ENCODE data around the gene SLC41A1. TPM values are rescaled to one million over a fixed set of nuclear protein-coding genes. Genes with fewer than 3 reads are reported as not detected.

Gene SLC41A1
- total RNA-seq, 1 experiment from 2014 or later = 33.3 TPM

DNA sequence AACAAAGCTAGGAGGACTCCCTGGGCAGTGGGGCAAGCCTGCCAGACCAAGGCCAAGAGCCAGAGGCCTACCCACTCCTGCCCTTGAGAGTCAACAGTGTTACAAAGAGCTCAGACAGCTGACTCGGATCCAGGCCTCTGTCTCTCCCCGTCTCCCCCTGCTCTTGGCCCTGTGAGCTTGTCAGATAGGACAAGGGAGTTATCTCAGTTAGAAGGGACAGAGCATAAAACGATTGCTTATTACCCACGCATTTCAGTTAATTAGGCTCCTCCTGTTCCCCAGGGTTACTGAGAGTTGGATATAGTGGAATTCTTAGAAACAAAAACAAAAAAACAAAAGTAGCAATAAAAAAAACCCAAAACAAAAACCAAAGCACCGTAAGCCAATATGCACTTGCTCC lies 1.3 kb downstream of the SLC41A1 start:
- Histone ChIP-seq H3K9me3 (ENCODE audit: control insufficient read depth, insufficient read depth, low read depth, low read length) (no peaks in the 10 kb centered on the region), H3K4me1 (ENCODE audit: control insufficient read depth, insufficient read depth, low read length) (peaks cover 15% of the 10 kb centered on the region), H3K4me3 (ENCODE audit: low read depth in 2 of 2, low read length in 2 of 2) (peak overlapping the region; percentile 84 to 86), H3K27ac (ENCODE audit: low read length) (peak overlapping the region; percentile 80), H3K36me3 (ENCODE audit: control insufficient read depth, insufficient read depth, low read length) (no peaks in the 10 kb centered on the region; the same call in 1 of the 2 replicates), H3K27me3 (ENCODE audit: control insufficient read depth, insufficient read depth, low read length) (no peaks in the 10 kb centered on the region)
- POLR2A ChIA-PET = no interaction called here
- no peak for DNase-seq (ENCODE audit: low read depth, low spot score)
- TF ChIP-seq, protein P1, sequence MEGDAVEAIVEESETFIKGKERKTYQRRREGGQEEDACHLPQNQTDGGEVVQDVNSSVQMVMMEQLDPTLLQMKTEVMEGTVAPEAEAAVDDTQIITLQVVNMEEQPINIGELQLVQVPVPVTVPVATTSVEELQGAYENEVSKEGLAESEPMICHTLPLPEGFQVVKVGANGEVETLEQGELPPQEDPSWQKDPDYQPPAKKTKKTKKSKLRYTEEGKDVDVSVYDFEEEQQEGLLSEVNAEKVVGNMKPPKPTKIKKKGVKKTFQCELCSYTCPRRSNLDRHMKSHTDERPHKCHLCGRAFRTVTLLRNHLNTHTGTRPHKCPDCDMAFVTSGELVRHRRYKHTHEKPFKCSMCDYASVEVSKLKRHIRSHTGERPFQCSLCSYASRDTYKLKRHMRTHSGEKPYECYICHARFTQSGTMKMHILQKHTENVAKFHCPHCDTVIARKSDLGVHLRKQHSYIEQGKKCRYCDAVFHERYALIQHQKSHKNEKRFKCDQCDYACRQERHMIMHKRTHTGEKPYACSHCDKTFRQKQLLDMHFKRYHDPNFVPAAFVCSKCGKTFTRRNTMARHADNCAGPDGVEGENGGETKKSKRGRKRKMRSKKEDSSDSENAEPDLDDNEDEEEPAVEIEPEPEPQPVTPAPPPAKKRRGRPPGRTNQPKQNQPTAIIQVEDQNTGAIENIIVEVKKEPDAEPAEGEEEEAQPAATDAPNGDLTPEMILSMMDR (IDR thresholded peaks at IDR 0.05) = no peak
- TF ChIP-seq SIN3A (IDR thresholded peaks at IDR 0.05; ENCODE audit: borderline replicate concordance, insufficient read depth, low read depth, low read length) (no peak), POLR2AphosphoS5 (IDR thresholded peaks at IDR 0.05; ENCODE audit: low read depth, low read length) (no peak), TCF7L2 (IDR thresholded peaks at IDR 0.05; ENCODE audit: low read depth, low read length) (no peak)
- TF ChIP-seq, protein P2, sequence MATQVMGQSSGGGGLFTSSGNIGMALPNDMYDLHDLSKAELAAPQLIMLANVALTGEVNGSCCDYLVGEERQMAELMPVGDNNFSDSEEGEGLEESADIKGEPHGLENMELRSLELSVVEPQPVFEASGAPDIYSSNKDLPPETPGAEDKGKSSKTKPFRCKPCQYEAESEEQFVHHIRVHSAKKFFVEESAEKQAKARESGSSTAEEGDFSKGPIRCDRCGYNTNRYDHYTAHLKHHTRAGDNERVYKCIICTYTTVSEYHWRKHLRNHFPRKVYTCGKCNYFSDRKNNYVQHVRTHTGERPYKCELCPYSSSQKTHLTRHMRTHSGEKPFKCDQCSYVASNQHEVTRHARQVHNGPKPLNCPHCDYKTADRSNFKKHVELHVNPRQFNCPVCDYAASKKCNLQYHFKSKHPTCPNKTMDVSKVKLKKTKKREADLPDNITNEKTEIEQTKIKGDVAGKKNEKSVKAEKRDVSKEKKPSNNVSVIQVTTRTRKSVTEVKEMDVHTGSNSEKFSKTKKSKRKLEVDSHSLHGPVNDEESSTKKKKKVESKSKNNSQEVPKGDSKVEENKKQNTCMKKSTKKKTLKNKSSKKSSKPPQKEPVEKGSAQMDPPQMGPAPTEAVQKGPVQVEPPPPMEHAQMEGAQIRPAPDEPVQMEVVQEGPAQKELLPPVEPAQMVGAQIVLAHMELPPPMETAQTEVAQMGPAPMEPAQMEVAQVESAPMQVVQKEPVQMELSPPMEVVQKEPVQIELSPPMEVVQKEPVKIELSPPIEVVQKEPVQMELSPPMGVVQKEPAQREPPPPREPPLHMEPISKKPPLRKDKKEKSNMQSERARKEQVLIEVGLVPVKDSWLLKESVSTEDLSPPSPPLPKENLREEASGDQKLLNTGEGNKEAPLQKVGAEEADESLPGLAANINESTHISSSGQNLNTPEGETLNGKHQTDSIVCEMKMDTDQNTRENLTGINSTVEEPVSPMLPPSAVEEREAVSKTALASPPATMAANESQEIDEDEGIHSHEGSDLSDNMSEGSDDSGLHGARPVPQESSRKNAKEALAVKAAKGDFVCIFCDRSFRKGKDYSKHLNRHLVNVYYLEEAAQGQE (IDR thresholded peaks at IDR 0.05; ENCODE audit: insufficient read depth in 1 of 2, low read depth in 2 of 2, low read length in 1 of 2) = no peak
- no peak for ATAC-seq
- intact Hi-C loops (cut with micrococcal nuclease; ENCODE audit: unreplicated experiment) (no loop called here), in situ Hi-C loops (cut with HindIII; ENCODE audit: low pct_unique_long_range_greater_than_20kb, low sequenced_read_pairs) (no loop called here)
- CTCF ChIA-PET = interaction anchor here (1.0 kb wide), 1 partner anchor 20 kb away, joined by 4 read pairs; no protein-coding TSS in a partner anchor
- BruUV-seq (replicated peaks) = no TSS peak

DNA sequence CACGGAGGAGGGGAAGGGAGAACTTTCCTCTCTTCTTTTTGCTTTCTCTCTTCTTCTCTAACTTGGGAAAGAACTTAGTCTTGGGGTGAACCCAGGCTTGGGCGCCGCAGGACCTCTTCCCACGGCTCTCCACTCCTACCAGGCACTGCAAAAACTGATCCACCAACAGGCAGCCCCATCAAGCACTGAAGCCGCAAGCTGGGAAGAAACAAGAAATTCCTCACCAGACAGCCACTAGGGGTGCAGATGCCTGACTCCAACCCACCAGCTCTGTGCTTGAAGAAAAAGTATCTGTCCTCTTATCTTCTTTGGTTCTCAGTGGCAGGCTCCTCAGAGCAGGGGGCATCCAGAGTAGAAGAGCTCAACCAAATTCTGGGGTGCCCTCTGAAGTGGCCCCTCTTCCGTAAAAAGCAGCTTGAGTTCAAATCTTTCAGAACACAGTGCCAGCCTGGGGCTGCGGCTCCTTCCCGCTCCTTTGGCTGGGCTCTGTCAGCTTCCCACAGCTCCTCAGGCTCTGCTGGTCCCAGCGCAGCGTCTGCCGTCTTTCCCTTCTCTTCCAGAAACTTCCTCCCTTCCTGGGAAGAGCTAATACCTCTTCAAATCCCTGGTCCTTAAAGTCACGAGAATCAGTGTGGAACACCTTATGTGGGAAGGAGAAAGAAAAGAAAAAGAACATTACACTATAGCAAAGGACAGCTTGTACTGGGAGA lies 2.4 kb downstream of the SLC41A1 start:
- ChIA-PET CTCF (interaction anchor here (1.0 kb wide), 1 partner anchor 19 kb away, joined by 4 read pairs; no protein-coding TSS in a partner anchor), POLR2A (no interaction called here)
- ATAC-seq (no peak), DNase-seq (ENCODE audit: low read depth, low spot score) (no peak)
- Histone ChIP-seq H3K9me3 (ENCODE audit: control insufficient read depth, insufficient read depth, low read depth, low read length) (no peaks in the 10 kb centered on the region), H3K4me3 (ENCODE audit: low read depth in 2 of 2, low read length in 2 of 2) (no peak overlapping the region), H3K27ac (ENCODE audit: low read length) (no peak overlapping the region), H3K4me1 (ENCODE audit: control insufficient read depth, insufficient read depth, low read length) (peaks cover 15% of the 10 kb centered on the region), H3K27me3 (ENCODE audit: control insufficient read depth, insufficient read depth, low read length) (no peaks in the 10 kb centered on the region), H3K36me3 (ENCODE audit: control insufficient read depth, insufficient read depth, low read length) (no peaks in the 10 kb centered on the region; the same call in 1 of the 2 replicates)
- intact Hi-C loops (cut with micrococcal nuclease; ENCODE audit: unreplicated experiment) (no loop called here), in situ Hi-C loops (cut with HindIII; ENCODE audit: low pct_unique_long_range_greater_than_20kb, low sequenced_read_pairs) (no loop called here)
- BruUV-seq (replicated peaks) = no TSS peak
- TF ChIP-seq POLR2AphosphoS5 (IDR thresholded peaks at IDR 0.05; ENCODE audit: low read depth, low read length) (no peak), SIN3A (IDR thresholded peaks at IDR 0.05; ENCODE audit: borderline replicate concordance, insufficient read depth, low read depth, low read length) (no peak), TCF7L2 (IDR thresholded peaks at IDR 0.05; ENCODE audit: low read depth, low read length) (no peak)
- TF ChIP-seq, protein P1 (IDR thresholded peaks at IDR 0.05) = peak; percentile 28; the same call in 1 of the 2 replicates
- TF ChIP-seq, protein P2 (IDR thresholded peaks at IDR 0.05; ENCODE audit: insufficient read depth in 1 of 2, low read depth in 2 of 2, low read length in 1 of 2) = no peak

All from Panc1 (cell line).